Measurements from ENCODE around the gene ARHGAP21. TPM values are rescaled to one million over a fixed set of nuclear protein-coding genes. Genes with fewer than 3 reads are reported as not detected.

Gene ARHGAP21
- total RNA-seq, 1 experiment from 2014 or later = 59.4 TPM

- no peaks in the 10 kb centered on the region for H3K9me3 Mint-ChIP-seq
- Histone ChIP-seq H2BK15ac (ENCODE audit: low read depth, low read length) (no peak overlapping the region), H3K4ac (ENCODE audit: low read depth, low read length) (no peak overlapping the region), H2BK12ac (ENCODE audit: insufficient read length, low read depth, low read length) (no peak overlapping the region), H2AK5ac (ENCODE audit: insufficient read length, low read length) (no peak overlapping the region), H4K5ac (ENCODE audit: insufficient read length, low read depth, low read length) (no peak overlapping the region), H4K91ac (ENCODE audit: insufficient read length, low read depth, low read length) (no peak overlapping the region), H3K14ac (ENCODE audit: insufficient read depth, low read length) (no peak overlapping the region), H3K23ac (ENCODE audit: insufficient read length, low read depth, low read length) (no peak overlapping the region), H4K20me1 (ENCODE audit: control insufficient read depth, insufficient read depth, insufficient read length) (no peaks in the 10 kb centered on the region), H2BK5ac (ENCODE audit: insufficient read length, low read length) (no peak overlapping the region), H3K4me1 (ENCODE audit: insufficient read depth, low read length) (no peaks in the 10 kb centered on the region), H3K27me3 (ENCODE audit: insufficient read depth, low read length) (no peaks in the 10 kb centered on the region), H3K4me2 (ENCODE audit: insufficient read depth, insufficient read length, low read length) (no peak overlapping the region), H3K79me2 (ENCODE audit: insufficient read depth, low read length) (no peaks in the 10 kb centered on the region), H3K23me2 (ENCODE audit: insufficient read length, low read depth, low read length, poor library complexity, severe bottlenecking) (no peaks in the 10 kb centered on the region), H3K9me3 (ENCODE audit: control insufficient read depth, low read depth, low read length) (no peaks in the 10 kb centered on the region), H2BK20ac (ENCODE audit: low read depth, low read length, poor library complexity, severe bottlenecking) (no peak overlapping the region), H3K9ac (ENCODE audit: extremely low read depth, insufficient read length, low read length) (no peak overlapping the region), H2AFZ (ENCODE audit: low read length) (no peak overlapping the region), H3K56ac (ENCODE audit: insufficient read length, low read depth, low read length) (no peak overlapping the region), H3K79me1 (ENCODE audit: insufficient read depth, low read depth, low read length, poor library complexity, severe bottlenecking) (no peaks in the 10 kb centered on the region), H2BK120ac (ENCODE audit: low read depth, low read length, poor library complexity, severe bottlenecking) (no peak overlapping the region), H3K18ac (ENCODE audit: insufficient read length, low read depth, low read length) (no peak overlapping the region), H3T11ph (ENCODE audit: low read length) (no peak overlapping the region), H3K27ac (ENCODE audit: insufficient read length, low read depth, low read length) (no peak overlapping the region), H4K8ac (replicated peaks; ENCODE audit: insufficient read length, low read depth, low read length) (no peak overlapping the region)
- no peak overlapping the region for H3K4me3 Mint-ChIP-seq
- no peak for DNase-seq
- peaks cover 16 to 64% (median 60%) of the 10 kb centered on the region in 3 experiments; a peak in 6 of 7 replicates for H3K36me3 Mint-ChIP-seq (ENCODE audit: insufficient read depth in 1 of 3, low read depth in 3 of 3)
- no peak overlapping the region for H3K27ac Mint-ChIP-seq
- no peaks in the 10 kb centered on the region for H3K27me3 Mint-ChIP-seq (ENCODE audit: low read depth)
- TF ChIP-seq, protein P1, sequence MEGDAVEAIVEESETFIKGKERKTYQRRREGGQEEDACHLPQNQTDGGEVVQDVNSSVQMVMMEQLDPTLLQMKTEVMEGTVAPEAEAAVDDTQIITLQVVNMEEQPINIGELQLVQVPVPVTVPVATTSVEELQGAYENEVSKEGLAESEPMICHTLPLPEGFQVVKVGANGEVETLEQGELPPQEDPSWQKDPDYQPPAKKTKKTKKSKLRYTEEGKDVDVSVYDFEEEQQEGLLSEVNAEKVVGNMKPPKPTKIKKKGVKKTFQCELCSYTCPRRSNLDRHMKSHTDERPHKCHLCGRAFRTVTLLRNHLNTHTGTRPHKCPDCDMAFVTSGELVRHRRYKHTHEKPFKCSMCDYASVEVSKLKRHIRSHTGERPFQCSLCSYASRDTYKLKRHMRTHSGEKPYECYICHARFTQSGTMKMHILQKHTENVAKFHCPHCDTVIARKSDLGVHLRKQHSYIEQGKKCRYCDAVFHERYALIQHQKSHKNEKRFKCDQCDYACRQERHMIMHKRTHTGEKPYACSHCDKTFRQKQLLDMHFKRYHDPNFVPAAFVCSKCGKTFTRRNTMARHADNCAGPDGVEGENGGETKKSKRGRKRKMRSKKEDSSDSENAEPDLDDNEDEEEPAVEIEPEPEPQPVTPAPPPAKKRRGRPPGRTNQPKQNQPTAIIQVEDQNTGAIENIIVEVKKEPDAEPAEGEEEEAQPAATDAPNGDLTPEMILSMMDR (conservative IDR thresholded peaks at IDR 0.05) = no peak
- H3K4me1 Mint-ChIP-seq = no peaks in the 10 kb centered on the region; a peak in 1 of 4 replicates
These were observed 132.8 kb downstream of the ARHGAP21 start for GRCh38 chr10:24590697-24591457.

All from H9 (cell line).